Chondrocyte (in vitro differentiated cells): ENCODE data around the gene PRAF2. TPM values are rescaled to one million over a fixed set of nuclear protein-coding genes. Genes with fewer than 3 reads are reported as not detected.

ENCODE experiments used
- DNase-seq: peaks from one replicate; pipeline ENCODE4 v3.0.0; 2021; ENCODE audit warnings: mixed read lengths, low spot score
- H3K27ac Mint-ChIP-seq: one replicate; pipeline ENCODE4 v1.8.0; 2021; ENCODE audit warnings: mild to moderate bottlenecking, moderate library complexity, mixed read lengths; ENCODE audit not compliant: unreplicated experiment
- H3K27me3 Mint-ChIP-seq: 2 replicates; pipeline ENCODE4 v1.8.0; 2021; ENCODE audit warnings: low read depth, mixed read lengths
- H3K36me3 Mint-ChIP-seq: 2 replicates; pipeline ENCODE4 v1.8.0; 2021; ENCODE audit warnings: low read depth, mixed read lengths
- H3K4me1 Mint-ChIP-seq: 2 replicates; pipeline ENCODE4 v1.8.0; 2021; ENCODE audit warnings: low read depth, mild to moderate bottlenecking, mixed read lengths
- H3K4me3 Mint-ChIP-seq: one replicate; pipeline ENCODE4 v1.8.0; 2021; ENCODE audit warnings: mild to moderate bottlenecking, moderate library complexity, mixed read lengths; ENCODE audit not compliant: unreplicated experiment
- H3K9me3 Mint-ChIP-seq: 2 replicates; pipeline ENCODE4 v1.8.0; 2021; ENCODE audit warnings: low read depth, mixed read lengths
- CTCF ChIP-seq: fragments of 200-600 bp; sonication (generic); IDR thresholded peaks from 2 replicates; pipeline ENCODE4 v1.5.0; 2021; ENCODE audit warnings: antibody characterized with exemption, mild to moderate bottlenecking, moderate library complexity
- total RNA-seq: library from RNA; stranded (reverse); gene quantifications from 3 replicates; pipeline ENCODE4 v1.2.1, GENCODE V29; 2021

Gene PRAF2
- total RNA-seq, 1 donor from 2014 or later, result 51.9 TPM

- H3K27me3 Mint-ChIP-seq, result no peaks in the 10 kb centered on the region
- DNase-seq, result no peak
- peaks cover 4% of the 10 kb centered on the region for H3K9me3 Mint-ChIP-seq
- no peaks in the 10 kb centered on the region for H3K36me3 Mint-ChIP-seq
- H3K4me3 Mint-ChIP-seq, result no peak overlapping the region
- no peaks in the 10 kb centered on the region for H3K4me1 Mint-ChIP-seq
- H3K27ac Mint-ChIP-seq, result no peak overlapping the region
- no peak for TF ChIP-seq CTCF
These were observed 9.5 kb downstream of the PRAF2 start for GRCh38 chrX:49064303-49064702.

GRCh38 chrX:49063715-49064114 is 10.1 kb downstream of the PRAF2 start:
- no peak for TF ChIP-seq CTCF
- H3K27me3 Mint-ChIP-seq, result no peaks in the 10 kb centered on the region
- H3K27ac Mint-ChIP-seq, result no peak overlapping the region
- H3K36me3 Mint-ChIP-seq, result no peaks in the 10 kb centered on the region
- no peak for DNase-seq
- H3K9me3 Mint-ChIP-seq, result peaks cover 4% of the 10 kb centered on the region
- no peak overlapping the region for H3K4me3 Mint-ChIP-seq
- H3K4me1 Mint-ChIP-seq, result no peaks in the 10 kb centered on the region

- DNase-seq, result no peak
- Mint-ChIP-seq H3K9me3 (peaks cover 4% of the 10 kb centered on the region), H3K27ac (no peak overlapping the region), H3K36me3 (no peaks in the 10 kb centered on the region), H3K4me3 (no peak overlapping the region), H3K4me1 (no peaks in the 10 kb centered on the region), H3K27me3 (no peaks in the 10 kb centered on the region)
- no peak for TF ChIP-seq CTCF
These were observed 11.9 kb downstream of the PRAF2 start for GRCh38 chrX:49061916-49062315.

GRCh38 chrX:49061490-49061889 is 12.3 kb downstream of the PRAF2 start:
- H3K9me3 Mint-ChIP-seq, result peaks cover 4% of the 10 kb centered on the region
- H3K27ac Mint-ChIP-seq, result no peak overlapping the region
- H3K4me1 Mint-ChIP-seq, result peaks cover 3% of the 10 kb centered on the region
- H3K36me3 Mint-ChIP-seq, result no peaks in the 10 kb centered on the region
- TF ChIP-seq CTCF, result no peak
- H3K4me3 Mint-ChIP-seq, result no peak overlapping the region
- no peak for DNase-seq
- no peaks in the 10 kb centered on the region for H3K27me3 Mint-ChIP-seq

- Mint-ChIP-seq H3K4me3 (no peak overlapping the region), H3K9me3 (peaks cover 4% of the 10 kb centered on the region), H3K27ac (no peak overlapping the region), H3K27me3 (no peaks in the 10 kb centered on the region), H3K36me3 (no peaks in the 10 kb centered on the region), H3K4me1 (peaks cover 6% of the 10 kb centered on the region)
- DNase-seq, result no peak
- TF ChIP-seq CTCF, result no peak
These were observed 12.9 kb downstream of the PRAF2 start for GRCh38 chrX:49060914-49061313.
